Measurements from ENCODE around the gene KDM5D. TPM values are rescaled to one million over a fixed set of nuclear protein-coding genes. Genes with fewer than 3 reads are reported as not detected.

KDM5D gene
- total RNA-seq, 1 donor from 2014 or later = 32.7 TPM

DNA sequence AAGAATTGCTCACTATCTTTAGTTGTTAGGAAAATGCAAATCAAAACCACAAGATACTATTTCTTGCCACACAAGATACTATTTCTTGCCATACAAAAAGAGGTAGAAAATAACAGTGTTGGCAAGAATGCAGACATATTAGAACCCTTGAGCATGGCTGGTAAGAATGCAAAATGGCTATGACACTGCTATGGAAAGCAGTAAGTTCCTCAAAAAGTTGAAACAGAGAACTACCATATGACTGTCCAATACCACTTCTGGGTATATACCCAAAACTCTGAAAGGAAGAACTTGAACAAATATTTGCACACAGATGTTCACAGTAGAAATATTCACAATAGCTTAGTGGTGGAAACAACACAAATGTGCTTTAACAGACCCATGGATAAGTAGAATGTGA, 26.6 kb downstream of the KDM5D start:
- no peaks in the 10 kb centered on the region for H3K27me3 ChIP-seq (ENCODE audit: insufficient read depth, low read length)
- H3K36me3 ChIP-seq (ENCODE audit: insufficient read depth, low read length) = peaks cover 20% of the 10 kb centered on the region
- no peaks in the 10 kb centered on the region for H3K9me3 Mint-ChIP-seq (ENCODE audit: unreplicated experiment)
- no peak overlapping the region for H3K9ac ChIP-seq (ENCODE audit: low read length)
- no peaks in the 10 kb centered on the region for H3K4me1 Mint-ChIP-seq (ENCODE audit: low read depth, unreplicated experiment)
- H3K27me3 Mint-ChIP-seq (ENCODE audit: low read depth, unreplicated experiment) = no peaks in the 10 kb centered on the region
- H3K9me3 ChIP-seq (ENCODE audit: insufficient read depth, low read depth, low read length) = no peaks in the 10 kb centered on the region
- no peak overlapping the region for H2AFZ ChIP-seq (ENCODE audit: low read depth, low read length)
- no peak for TF ChIP-seq EZH2 (IDR thresholded peaks at IDR 0.05; ENCODE audit: insufficient read depth, low read length)
- no peak for TF ChIP-seq CTCF (IDR thresholded peaks at IDR 0.05; ENCODE audit: insufficient read depth, low read depth, low read length)
- no peaks in the 10 kb centered on the region for H3K4me1 ChIP-seq (ENCODE audit: insufficient read depth, low read length)
- no peaks in the 10 kb centered on the region for H3K36me3 Mint-ChIP-seq (ENCODE audit: low read depth, unreplicated experiment)
- no peak overlapping the region for H3K4me3 ChIP-seq (ENCODE audit: insufficient read depth, low read depth, low read length)
- H3K27ac ChIP-seq (ENCODE audit: low read depth, low read length) = no peak overlapping the region
- no peak overlapping the region for H3K4me2 ChIP-seq (ENCODE audit: low read length)
- H3K4me3 Mint-ChIP-seq (ENCODE audit: unreplicated experiment) = no peak overlapping the region
- H4K20me1 ChIP-seq (ENCODE audit: insufficient read depth, low read length) = no peaks in the 10 kb centered on the region
- H3K79me2 ChIP-seq (ENCODE audit: insufficient read depth, low read length) = no peaks in the 10 kb centered on the region
- H3K27ac Mint-ChIP-seq (ENCODE audit: unreplicated experiment) = no peak overlapping the region
- DNase-seq (ENCODE audit: low read depth) (no peak), FAIRE-seq (no peak)

- no peaks in the 10 kb centered on the region for H3K4me1 ChIP-seq (ENCODE audit: insufficient read depth, low read length)
- Mint-ChIP-seq H3K9me3 (ENCODE audit: unreplicated experiment) (no peaks in the 10 kb centered on the region), H3K27me3 (ENCODE audit: low read depth, unreplicated experiment) (no peaks in the 10 kb centered on the region), H3K36me3 (ENCODE audit: low read depth, unreplicated experiment) (no peaks in the 10 kb centered on the region), H3K4me1 (ENCODE audit: low read depth, unreplicated experiment) (no peaks in the 10 kb centered on the region), H3K27ac (ENCODE audit: unreplicated experiment) (no peak overlapping the region), H3K4me3 (ENCODE audit: unreplicated experiment) (no peak overlapping the region)
- no peak overlapping the region for H3K4me3 ChIP-seq (ENCODE audit: insufficient read depth, low read depth, low read length)
- H4K20me1 ChIP-seq (ENCODE audit: insufficient read depth, low read length) = no peaks in the 10 kb centered on the region
- TF ChIP-seq CTCF (IDR thresholded peaks at IDR 0.05; ENCODE audit: insufficient read depth, low read depth, low read length) = no peak
- no peak for TF ChIP-seq EZH2 (IDR thresholded peaks at IDR 0.05; ENCODE audit: insufficient read depth, low read length)
- H3K9ac ChIP-seq (ENCODE audit: low read length) = no peak overlapping the region
- peaks cover 20% of the 10 kb centered on the region for H3K36me3 ChIP-seq (ENCODE audit: insufficient read depth, low read length)
- no peak for FAIRE-seq
- H3K27ac ChIP-seq (ENCODE audit: low read depth, low read length) = no peak overlapping the region
- H3K27me3 ChIP-seq (ENCODE audit: insufficient read depth, low read length) = no peaks in the 10 kb centered on the region
- no peak overlapping the region for H2AFZ ChIP-seq (ENCODE audit: low read depth, low read length)
- H3K4me2 ChIP-seq (ENCODE audit: low read length) = no peak overlapping the region
- H3K79me2 ChIP-seq (ENCODE audit: insufficient read depth, low read length) = no peaks in the 10 kb centered on the region
- DNase-seq (ENCODE audit: low read depth) = no peak
- no peaks in the 10 kb centered on the region for H3K9me3 ChIP-seq (ENCODE audit: insufficient read depth, low read depth, low read length)
Observed at GRCh38 chrY:19717146-19717545, 27.4 kb downstream of the KDM5D start.

DNA sequence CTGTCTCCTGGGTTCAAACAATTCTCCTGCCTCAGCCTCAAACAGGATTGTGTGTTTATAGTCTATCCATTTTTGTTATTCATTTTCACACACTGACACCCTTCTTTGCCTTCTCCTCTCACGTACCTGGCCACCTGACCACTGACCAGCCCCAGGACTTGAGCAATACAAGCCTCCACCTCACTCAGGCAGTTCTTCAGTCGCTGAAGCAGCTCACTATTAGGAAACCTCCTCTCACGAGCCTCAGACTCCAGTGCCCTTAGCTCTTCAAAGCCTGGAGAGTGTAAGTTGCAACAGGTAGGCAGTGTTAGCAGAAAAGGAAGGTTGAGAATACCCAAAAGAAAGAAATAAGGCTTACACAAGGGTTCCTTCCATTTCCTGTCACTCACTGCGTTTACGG, 29.3 kb downstream of the KDM5D start:
- H2AFZ ChIP-seq (ENCODE audit: low read depth, low read length) = no peak overlapping the region
- no peak for FAIRE-seq
- no peaks in the 10 kb centered on the region for H3K9me3 Mint-ChIP-seq (ENCODE audit: unreplicated experiment)
- no peaks in the 10 kb centered on the region for H4K20me1 ChIP-seq (ENCODE audit: insufficient read depth, low read length)
- H3K4me1 Mint-ChIP-seq (ENCODE audit: low read depth, unreplicated experiment) = no peaks in the 10 kb centered on the region
- no peak overlapping the region for H3K27ac Mint-ChIP-seq (ENCODE audit: unreplicated experiment)
- no peak for DNase-seq (ENCODE audit: low read depth)
- H3K27ac ChIP-seq (ENCODE audit: low read depth, low read length) = no peak overlapping the region
- no peak overlapping the region for H3K4me3 Mint-ChIP-seq (ENCODE audit: unreplicated experiment)
- H3K36me3 ChIP-seq (ENCODE audit: insufficient read depth, low read length) = peaks cover 17% of the 10 kb centered on the region
- no peak for TF ChIP-seq CTCF (IDR thresholded peaks at IDR 0.05; ENCODE audit: insufficient read depth, low read depth, low read length)
- TF ChIP-seq EZH2 (IDR thresholded peaks at IDR 0.05; ENCODE audit: insufficient read depth, low read length) = no peak
- peaks cover under 1% of the 10 kb centered on the region for H3K36me3 Mint-ChIP-seq (ENCODE audit: low read depth, unreplicated experiment)
- H3K79me2 ChIP-seq (ENCODE audit: insufficient read depth, low read length) = no peaks in the 10 kb centered on the region
- no peaks in the 10 kb centered on the region for H3K9me3 ChIP-seq (ENCODE audit: insufficient read depth, low read depth, low read length)
- H3K4me1 ChIP-seq (ENCODE audit: insufficient read depth, low read length) = no peaks in the 10 kb centered on the region
- no peaks in the 10 kb centered on the region for H3K27me3 Mint-ChIP-seq (ENCODE audit: low read depth, unreplicated experiment)
- no peak overlapping the region for H3K4me3 ChIP-seq (ENCODE audit: insufficient read depth, low read depth, low read length)
- no peak overlapping the region for H3K9ac ChIP-seq (ENCODE audit: low read length)
- no peaks in the 10 kb centered on the region for H3K27me3 ChIP-seq (ENCODE audit: insufficient read depth, low read length)
- H3K4me2 ChIP-seq (ENCODE audit: low read length) = no peak overlapping the region

All from astrocyte (in vitro differentiated cells and primary cell).